DMS 273 (cell line): Measurements from ENCODE around the gene UST.
A peak's percentile ranks its signal among the peaks of the same experiment; 100 is the strongest.
"Not testable (repeated sequence)": the region's sequence is repeated elsewhere in the genome, so short reads cannot be mapped to it uniquely, and the experiment has no call there.

Experiments used
- DNase-seq: peaks from one replicate; lab custom pipeline; 2025; ENCODE audit not compliant: unreplicated experiment; lab: John Stamatoyannopoulos, UW

Gene UST

GRCh38 chr6:149028767-149029405, 282.1 kb downstream of the UST start:
- peak; percentile 91 for DNase-seq

DNA sequence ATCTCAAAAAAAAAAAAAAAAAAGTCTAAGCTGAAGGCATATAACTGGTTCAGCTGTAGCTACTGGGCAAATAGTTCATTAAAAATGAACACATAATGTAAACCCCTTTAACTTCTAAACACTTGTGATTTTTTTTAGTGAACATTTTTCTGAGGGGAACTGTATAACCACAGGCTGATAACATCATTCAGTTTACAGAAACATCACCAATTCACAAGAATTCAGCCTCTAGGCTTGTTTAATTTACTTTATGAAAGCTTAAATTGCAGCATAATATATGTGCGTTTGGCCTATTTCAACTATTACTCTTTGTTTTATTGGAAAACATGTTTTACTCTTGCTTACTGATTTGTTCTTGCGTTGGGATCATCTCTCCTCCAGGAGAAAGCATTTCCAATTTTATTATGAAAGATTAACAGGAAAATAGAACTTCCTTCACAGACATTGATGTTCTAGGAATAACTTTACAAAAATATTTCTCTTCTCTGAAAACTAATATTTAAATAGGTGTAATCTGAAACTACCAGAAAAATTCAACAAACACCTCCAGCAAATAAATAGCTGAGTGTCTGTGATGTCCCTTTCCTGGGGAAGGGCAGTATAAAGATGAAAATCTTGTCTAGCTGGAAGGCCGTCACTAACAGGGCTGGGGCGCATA, 284.5 kb downstream of the UST start:
- DNase-seq, result no peak

DNA sequence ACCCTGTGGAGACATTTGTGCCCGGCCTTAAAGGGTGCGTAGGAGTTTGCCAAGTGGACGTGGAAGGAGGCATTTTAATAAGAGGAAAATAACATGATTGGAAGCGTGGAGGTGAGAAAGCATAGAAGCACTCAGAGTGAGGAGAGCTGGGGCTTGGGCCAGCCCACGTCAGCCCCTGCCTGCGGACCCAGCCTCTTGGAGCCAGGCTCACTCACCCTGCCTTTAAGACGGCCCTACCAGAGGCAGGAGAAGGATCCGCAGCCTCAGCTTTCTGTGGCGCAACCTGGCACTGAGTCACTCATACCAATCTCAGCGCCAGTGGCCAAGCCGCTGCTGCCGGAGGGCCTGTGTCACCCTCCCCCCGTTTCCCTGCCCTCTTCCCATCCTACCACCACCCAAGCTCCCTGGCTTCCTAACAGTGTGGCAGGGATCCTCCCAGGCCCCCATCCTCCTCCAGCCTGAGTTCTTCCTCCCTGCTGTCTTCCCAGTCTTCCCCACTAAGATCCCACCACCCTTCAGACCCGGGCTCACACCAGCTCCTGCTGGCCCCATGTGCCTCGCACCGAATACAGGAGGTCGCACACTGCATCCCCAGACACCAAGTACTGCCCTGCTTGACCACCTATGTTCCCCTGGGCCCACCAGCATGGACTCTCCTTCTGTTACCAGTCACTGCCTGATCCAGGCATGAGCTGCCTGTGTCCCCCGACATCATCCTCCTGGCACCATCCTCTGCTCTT, 285.2 kb downstream of the UST start:
- DNase-seq, result no peak

DNA sequence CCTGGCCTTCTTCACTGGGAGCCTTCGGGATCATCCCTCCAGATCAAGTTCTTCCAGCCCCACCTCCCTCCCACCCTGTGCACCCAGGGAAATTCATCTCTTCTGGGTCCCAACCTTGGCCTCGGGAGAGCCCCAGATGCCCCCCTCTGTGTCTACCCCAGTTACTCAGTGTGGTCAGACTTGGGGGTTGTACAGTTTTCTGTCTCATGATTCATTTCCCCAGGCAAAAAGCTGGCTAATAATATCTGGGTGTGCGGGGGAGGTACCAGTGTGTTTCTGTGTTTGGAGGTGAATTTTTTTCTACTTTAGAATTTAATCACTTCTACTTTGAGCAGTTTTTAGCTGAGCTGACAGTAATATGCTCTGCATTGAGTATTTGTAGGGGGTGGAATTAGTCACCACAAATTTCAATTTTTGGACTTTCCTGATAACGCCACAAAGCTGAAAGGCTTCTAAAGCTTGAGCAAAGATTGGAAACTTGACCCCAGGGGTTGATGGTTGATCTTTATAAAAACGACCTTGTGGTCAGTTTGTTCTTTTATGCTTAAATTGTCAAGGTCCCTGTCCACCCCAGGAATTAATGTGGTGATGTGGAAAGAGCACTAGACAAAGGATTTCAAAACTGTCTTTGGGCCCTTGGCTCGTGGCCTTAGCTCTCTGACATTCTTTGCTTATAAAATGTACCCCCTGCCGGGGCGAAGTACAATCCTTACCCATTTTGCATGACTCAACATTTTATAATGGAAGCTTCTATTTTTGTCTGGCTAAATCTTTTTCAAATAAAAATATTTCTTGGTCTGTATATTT, 286.0 kb downstream of the UST start:
- DNase-seq, result peak; percentile 17

GRCh38 chr6:149033454-149033853, 286.6 kb downstream of the UST start:
- DNase-seq, result no peak

GRCh38 chr6:149035766-149036165, 288.9 kb downstream of the UST start:
- DNase-seq, result peak; percentile 13

GRCh38 chr6:149037051-149037671, 290.3 kb downstream of the UST start:
- peak; percentile 61 for DNase-seq

GRCh38 chr6:149039025-149039424, 292.2 kb downstream of the UST start:
- not testable (repeated sequence) for DNase-seq

DNA sequence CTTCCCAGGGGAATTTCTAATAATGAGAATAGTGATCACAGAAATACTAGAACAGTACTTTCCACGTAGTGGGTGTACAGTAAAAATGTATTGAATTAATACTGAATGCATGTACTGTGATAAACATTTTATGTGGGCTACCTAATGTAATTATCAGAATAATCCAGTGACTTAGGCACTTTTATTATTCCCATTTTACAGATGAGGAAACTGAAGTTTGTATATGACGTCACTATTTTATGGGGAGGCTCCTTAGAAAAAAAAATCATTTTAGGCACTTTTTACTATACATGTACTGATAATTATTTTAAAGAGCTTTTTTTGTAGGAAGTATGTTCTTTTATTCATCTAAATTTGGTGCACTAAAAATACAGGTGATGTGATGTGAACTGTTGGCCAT, 295.1 kb downstream of the UST start:
- no peak for DNase-seq

- peak; percentile 58 for DNase-seq
Observed at GRCh38 chr6:149043476-149044130, 296.8 kb downstream of the UST start.

GRCh38 chr6:149044528-149044927, 297.7 kb downstream of the UST start:
- DNase-seq, result no peak

GRCh38 chr6:149045404-149045803, 298.6 kb downstream of the UST start:
- peak; percentile 12 for DNase-seq

DNA sequence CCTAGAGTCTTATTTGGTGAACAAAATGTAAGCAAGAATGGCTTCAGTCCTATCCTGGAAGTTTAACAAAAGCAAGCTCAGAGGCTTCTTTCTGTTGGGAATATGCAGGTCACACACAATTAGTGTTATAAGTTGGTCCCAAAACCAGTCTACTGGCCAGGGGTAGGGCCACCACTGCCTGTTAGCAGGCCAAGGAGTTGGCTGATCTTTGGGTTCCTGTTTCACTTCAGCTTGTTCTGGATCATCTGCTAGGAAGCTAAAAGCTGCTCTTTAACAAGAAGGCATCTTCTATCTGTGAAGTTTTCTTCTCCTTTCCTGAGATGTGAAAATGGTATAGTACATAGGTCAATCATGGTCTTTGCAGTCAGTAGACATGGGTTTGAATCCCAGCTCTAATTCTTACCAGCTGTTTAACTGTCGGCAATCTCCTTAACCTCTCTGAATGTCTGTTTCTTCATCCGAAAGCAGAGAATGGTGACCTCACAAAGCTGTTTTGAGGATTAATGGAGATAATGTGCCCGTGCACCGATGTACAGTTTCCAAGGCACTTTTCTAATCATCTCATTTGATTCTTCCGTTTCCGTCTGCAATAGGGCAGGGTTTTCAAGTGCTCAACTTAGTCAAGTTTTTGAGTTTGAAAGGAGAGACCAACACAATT, 299.5 kb downstream of the UST start:
- DNase-seq, result no peak

DNA sequence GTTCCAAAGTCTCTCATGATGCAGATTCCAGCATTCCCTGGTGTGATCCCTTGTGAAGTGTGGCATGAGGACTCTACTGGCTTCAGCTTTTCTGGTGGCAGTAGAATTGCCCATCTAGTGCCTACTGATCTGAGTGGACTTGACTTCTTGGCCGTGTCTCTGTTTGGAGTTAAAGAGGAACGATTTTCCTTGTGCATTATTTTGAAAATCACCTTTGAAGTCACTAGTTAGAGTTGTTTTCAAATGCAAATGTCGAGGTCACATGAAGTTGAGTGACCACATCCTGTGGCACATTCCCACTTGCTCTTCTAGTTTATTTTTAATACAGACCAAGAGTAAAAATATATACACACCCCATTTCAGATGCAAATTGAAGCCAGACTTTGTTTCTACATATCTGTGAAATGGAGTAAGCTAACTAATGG, 300.0 kb downstream of the UST start:
- DNase-seq, result no peak

GRCh38 chr6:149049230-149049629, 302.4 kb downstream of the UST start:
- DNase-seq, result no peak

DNA sequence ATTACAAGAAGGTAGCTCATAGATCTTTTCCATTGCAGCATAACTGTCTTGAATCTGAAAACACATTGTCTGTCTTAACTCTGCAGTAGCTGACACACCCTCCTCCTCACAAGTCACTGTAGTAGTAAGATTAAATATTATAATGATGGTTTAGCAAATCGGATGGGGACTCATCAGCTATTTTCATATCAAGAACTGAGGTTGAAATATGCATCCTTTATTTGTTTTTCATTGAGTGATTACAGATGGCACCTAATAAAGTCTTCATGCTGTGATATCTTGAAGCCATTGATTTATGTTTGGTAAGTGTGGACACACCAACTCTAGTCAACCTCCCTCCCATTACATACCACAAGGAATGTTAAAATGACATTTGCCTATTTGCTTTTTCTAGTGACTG, 303.3 kb downstream of the UST start:
- no peak for DNase-seq

DNA sequence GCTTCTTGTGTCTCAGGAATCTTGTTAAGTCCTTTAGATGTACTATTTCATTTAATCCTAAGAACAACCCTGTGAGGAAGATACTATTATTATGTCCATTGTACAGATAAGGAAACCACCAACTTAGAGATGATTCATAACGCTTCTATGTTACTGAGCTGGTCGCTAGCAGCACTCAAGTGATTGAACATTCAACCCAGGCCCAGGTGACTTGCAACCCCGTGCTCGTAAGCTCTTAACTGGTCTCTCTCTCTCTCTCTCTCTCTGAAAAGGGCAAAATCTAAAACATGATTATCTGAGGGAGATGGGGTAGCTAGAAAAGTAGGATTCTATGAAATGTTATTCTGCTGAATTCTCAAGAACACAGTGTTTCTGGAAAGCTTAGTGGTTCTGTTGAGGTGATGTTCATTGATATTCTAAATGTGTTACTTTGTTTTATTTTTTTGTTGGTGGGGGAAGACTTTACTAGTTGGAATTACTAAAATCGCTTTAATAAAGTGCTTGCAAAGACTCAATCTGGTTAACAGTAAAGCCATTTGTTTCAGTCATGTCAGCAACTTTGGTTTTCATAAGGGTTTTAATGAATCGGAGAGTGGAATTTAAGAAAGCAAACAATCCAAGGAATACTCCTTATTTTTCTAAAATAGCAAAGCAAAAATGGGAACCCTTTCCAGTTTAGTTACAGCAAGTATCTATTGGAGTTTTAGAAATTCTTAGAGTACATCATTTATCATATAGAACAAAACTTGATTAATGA, 305.7 kb downstream of the UST start:
- no peak for DNase-seq

- peak; percentile 73 for DNase-seq
Observed at GRCh38 chr6:149053848-149054558, 307.2 kb downstream of the UST start.
